ENCODE data around the gene CEP43.

DNA sequence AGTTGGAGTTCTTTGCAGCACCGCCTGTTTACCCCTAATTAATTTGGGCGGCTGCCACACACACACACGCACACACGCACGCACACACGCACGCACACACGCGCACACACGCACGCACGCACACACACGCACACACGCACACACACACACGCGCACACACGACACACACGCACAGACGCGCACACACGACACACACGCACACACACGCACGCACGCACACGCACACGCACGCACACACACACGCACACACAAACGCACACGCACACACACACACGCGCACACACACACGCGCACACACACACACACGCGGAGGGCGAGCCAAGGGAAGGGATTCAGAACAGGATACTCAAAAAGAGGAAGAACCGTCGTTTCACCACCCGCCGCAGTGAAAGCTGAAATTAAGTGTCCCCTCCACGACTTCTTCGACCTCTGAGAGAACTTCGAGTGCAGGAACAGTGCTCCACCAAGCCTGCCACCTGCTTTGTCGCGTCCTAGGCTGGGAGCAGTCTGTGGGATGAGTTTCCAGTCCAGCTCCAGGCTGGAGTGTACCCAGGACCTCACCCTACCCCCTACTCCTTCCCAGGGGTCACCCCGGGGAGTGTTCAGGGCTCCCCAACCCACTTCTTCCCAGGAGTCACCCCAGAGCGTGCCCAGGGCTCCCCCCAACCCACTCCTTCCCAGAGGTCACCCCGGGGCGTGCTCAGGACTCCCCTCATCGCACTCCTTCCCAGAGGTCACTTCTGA, 43.9 kb upstream of the CEP43 start:
- TF ChIP-seq, protein P1, sequence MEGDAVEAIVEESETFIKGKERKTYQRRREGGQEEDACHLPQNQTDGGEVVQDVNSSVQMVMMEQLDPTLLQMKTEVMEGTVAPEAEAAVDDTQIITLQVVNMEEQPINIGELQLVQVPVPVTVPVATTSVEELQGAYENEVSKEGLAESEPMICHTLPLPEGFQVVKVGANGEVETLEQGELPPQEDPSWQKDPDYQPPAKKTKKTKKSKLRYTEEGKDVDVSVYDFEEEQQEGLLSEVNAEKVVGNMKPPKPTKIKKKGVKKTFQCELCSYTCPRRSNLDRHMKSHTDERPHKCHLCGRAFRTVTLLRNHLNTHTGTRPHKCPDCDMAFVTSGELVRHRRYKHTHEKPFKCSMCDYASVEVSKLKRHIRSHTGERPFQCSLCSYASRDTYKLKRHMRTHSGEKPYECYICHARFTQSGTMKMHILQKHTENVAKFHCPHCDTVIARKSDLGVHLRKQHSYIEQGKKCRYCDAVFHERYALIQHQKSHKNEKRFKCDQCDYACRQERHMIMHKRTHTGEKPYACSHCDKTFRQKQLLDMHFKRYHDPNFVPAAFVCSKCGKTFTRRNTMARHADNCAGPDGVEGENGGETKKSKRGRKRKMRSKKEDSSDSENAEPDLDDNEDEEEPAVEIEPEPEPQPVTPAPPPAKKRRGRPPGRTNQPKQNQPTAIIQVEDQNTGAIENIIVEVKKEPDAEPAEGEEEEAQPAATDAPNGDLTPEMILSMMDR (IDR thresholded peaks at IDR 0.05): no peak
- no peak for TF ChIP-seq POLR2A (IDR thresholded peaks at IDR 0.05)
